Rectal smooth muscle tissue (tissue), 1 donor: ENCODE results near the gene ANGEL2.

Source experiments
- H3K27ac ChIP-seq: one replicate; pipeline ENCODE4 v1.7.0; 2013; ENCODE audit warnings: low read depth, low read length, inconsistent platforms
- H3K27me3 ChIP-seq: one replicate; pipeline ENCODE4 v1.7.0; 2013; ENCODE audit warnings: low read length; ENCODE audit not compliant: control insufficient read depth, insufficient read depth
- H3K36me3 ChIP-seq: one replicate; pipeline ENCODE4 v1.7.0; 2013; ENCODE audit warnings: low read length; ENCODE audit not compliant: control insufficient read depth, insufficient read depth
- H3K4me1 ChIP-seq: one replicate; pipeline ENCODE4 v1.7.0; 2013; ENCODE audit warnings: low read length; ENCODE audit not compliant: control insufficient read depth, insufficient read depth
- H3K4me3 ChIP-seq: one replicate; pipeline ENCODE4 v1.7.0; 2013; ENCODE audit warnings: low read length
- H3K9ac ChIP-seq: one replicate; pipeline ENCODE4 v1.7.0; 2013; ENCODE audit warnings: low read length

ANGEL2 gene

DNA sequence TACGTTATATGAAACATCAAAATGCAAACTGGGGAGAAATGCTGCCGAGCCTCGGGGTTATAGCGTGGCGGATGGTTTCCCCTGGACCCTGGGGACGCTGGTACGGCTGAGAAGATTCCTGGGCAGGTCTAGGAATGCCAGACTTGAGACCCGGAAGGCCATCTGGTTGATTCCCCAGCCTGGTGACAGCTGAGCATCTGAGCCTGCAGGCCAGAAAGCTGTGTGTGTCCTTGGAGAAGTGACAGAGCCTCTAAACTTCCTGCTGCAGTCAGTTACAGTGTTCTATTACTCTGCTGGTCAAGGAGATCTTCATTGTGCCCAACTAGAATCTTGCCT lies 63.1 kb downstream of the ANGEL2 start:
- Histone ChIP-seq H3K9ac (no peak overlapping the region), H3K4me3 (no peak overlapping the region), H3K27me3 (no peaks in the 10 kb centered on the region), H3K4me1 (no peaks in the 10 kb centered on the region), H3K27ac (no peak overlapping the region), H3K36me3 (no peaks in the 10 kb centered on the region)

DNA sequence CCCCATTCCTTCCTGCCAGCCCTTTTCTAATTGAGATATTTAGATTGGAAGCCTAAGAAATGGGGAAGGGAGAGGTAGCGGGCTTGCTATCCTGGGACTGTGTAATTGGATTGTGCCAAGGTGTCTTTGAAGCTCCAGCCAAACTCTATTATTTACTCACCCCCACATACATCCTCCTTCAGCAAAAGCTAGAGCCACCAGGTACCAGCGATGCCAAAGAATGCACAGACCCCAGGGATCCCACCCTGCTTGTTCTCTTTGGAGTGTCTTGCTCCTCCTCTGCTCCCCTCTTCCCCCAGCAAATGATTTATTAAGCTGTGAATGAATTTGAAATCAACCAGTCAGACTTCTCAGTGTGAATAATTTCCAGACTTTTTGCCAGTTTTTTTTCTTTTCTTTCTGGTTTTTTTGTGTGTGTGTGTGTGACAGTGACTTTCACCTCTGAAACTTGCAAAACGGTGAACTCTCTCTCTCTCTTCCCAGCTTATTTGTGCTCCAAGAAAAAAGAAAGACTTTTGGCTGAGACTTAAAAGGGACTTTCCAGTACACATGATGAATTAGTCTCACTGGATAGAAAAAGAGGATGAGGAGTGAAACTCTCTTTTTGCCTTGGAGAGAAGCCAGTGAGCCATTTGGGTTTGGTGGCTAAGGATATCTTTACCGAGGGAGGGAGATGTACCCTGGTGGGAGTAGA lies 63.6 kb downstream of the ANGEL2 start:
- Histone ChIP-seq H3K9ac (no peak overlapping the region), H3K27me3 (no peaks in the 10 kb centered on the region), H3K4me3 (peak overlapping the region; percentile 40), H3K27ac (no peak overlapping the region), H3K4me1 (no peaks in the 10 kb centered on the region), H3K36me3 (no peaks in the 10 kb centered on the region)

DNA sequence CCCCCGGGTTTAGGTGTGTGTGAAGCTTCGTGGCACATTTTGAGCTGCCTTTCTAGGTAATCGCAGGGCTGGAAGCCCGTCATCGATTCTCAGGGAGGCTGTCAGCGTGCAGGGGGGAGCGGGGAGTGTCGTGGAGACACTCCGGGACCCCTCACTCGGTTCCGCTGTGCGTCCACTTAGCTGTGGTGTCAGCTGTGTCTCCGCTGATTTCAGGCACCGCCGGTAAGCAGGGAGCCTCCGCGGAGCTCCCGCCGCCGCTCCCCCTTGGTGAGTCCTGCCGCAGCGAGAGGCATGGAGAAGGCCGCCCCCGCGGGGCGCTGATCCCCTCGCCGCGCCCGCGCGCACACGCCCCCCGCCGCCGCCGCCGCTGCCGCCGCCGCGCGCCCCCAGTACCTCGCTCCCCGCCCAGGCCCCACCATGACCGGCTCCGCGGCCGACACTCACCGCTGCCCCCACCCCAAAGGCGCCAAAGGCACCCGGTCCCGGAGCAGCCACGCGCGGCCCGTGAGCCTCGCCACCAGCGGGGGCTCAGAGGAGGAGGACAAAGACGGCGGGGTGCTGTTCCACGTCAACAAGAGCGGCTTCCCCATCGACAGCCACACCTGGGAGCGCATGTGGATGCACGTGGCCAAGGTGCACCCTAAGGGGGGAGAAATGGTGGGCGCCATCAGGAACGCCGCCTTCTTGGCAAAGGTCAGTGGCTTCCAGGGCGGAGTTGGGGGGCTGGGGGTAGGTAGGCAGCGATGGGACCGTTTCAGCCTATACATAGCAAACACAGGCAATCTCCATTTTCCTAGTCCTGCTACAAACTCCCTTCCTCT lies 64.3 kb downstream of the ANGEL2 start:
- Histone ChIP-seq H3K27me3 (no peaks in the 10 kb centered on the region), H3K27ac (no peak overlapping the region), H3K36me3 (no peaks in the 10 kb centered on the region), H3K4me1 (no peaks in the 10 kb centered on the region), H3K9ac (no peak overlapping the region), H3K4me3 (peak overlapping the region; percentile 72)

DNA sequence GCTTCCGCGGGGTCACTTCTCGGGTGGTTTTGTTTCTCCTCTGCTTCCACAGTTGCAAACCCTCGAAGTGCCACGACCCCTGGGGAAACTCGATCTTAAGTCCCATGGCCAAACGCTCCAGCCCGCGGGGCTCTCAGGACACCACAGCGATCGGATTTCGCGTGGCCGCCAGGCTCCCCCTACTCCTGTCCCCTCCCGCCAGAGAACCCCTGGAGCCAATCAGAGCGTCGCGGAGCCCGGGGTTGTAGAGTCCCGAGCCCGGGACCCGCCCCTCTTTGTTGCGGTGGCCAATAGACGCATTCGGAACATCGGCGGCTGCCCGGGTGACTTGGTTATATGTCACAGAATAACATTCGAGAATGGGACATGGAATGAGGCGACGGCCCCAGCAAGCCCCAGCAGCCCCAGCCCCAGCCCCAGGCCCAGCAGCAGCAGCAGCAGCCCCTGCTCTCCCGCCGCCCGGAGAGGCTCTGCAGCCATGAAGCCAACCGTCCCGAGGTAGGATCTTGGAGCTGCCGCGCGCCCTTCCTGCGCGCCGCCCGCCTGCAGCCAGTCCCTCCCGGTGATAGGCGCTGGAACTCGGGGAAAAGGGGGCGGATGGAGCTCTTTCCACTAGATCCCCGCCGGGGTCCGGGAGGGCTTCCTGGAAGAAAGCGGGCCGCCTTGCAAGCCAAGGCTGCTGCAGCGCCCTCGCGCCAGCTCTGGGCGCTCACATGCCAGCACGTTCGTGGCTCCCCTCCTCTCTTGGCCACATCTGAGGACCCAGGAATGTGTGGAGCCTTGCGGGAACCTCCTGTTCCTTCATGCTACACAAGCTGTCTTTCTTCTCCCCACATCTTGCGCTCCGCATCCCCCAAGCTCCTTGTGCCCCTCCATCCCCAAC lies 65.2 kb downstream of the ANGEL2 start, which contains the start of gene VASH2:
VASH2 (plus strand) TSS at position 299 of the 883 bp plus-strand sequence. CDS start 1,002 bp downstream, outside the sequence.
- Histone ChIP-seq H3K27me3 (no peaks in the 10 kb centered on the region), H3K36me3 (no peaks in the 10 kb centered on the region), H3K4me3 (peak within 1 kb of the TSS; percentile 72), H3K27ac (no peak within 1 kb of the TSS), H3K4me1 (no peaks in the 10 kb centered on the region), H3K9ac (peak within 1 kb of the TSS; percentile 32)

DNA sequence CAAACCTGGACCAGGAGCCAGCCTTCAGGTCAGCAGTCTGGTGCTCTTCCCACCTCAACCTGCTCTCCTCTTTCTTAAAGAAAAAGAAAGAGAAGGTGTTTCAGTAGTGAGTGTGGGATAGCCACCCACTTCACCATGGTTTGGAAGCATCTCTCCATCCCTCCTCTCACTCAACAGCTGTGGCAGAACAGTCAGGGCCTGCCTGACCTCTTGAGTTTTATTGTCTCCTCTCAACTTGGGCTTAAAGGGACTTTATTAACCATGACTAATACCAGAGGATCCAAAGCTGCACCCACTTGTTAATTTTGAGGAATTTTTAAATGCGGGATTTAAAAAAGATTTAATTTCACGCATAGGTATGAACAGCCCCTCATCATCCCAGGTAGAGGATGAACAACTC lies 65.9 kb downstream of the ANGEL2 start:
- Histone ChIP-seq H3K4me1 (no peaks in the 10 kb centered on the region), H3K27ac (no peak overlapping the region), H3K4me3 (peak overlapping the region; percentile 72), H3K36me3 (no peaks in the 10 kb centered on the region), H3K9ac (peak overlapping the region; percentile 32), H3K27me3 (no peaks in the 10 kb centered on the region)

DNA sequence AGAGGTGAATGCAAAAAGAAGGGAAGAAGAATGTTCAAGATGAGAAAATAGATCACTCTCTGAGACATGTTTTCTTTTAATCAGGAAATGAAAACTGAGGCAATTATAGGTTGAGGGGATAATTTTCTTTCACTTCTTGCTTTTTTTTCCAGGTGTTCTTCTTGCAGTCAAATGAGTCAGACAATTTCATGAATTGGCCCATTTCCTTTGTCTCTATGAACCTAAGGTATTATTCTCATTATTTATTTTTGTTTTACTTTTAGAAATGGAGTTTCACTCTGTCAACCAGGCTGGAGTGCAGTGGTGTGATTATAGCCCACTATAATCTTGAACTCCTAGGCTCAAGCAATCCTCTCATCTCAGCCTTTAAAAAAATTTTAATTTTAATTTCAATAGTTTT lies 68.8 kb downstream of the ANGEL2 start:
- Histone ChIP-seq H3K9ac (no peak overlapping the region), H3K36me3 (no peaks in the 10 kb centered on the region), H3K4me1 (no peaks in the 10 kb centered on the region), H3K4me3 (no peak overlapping the region), H3K27me3 (no peaks in the 10 kb centered on the region), H3K27ac (no peak overlapping the region)

DNA sequence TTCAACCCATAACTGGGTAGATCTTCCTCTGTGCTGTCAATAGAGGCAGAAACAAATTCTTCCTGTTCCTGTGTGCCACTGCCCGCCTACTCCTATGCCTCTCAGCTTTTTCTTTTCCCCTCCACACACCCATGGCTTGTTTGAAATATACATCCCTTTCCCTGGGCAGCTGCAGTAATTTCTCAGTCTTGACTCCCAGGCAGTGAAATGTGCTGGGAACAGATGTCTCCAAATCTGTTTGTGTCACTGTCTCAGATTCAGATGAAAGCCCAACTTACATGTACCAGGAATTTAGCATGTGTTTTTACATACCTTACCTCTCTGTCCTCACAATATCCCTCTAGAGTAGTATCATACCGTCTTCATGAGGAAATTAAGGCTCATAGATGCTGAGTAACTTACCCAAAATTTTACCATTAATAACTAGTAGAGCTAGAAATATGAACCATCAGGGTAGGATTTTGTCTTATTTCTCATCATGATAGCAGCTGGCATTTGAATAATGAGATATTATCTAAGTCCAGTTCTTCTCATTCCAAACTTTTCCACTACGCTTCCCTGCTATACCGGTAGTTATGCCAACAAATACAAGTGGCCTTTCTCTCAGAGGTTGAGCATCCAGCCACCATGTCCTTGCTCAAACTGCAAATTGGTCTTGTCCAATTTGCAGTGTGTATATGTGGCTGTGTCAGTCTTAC lies 70.1 kb downstream of the ANGEL2 start:
- Histone ChIP-seq H3K4me3 (no peak overlapping the region), H3K9ac (no peak overlapping the region), H3K27ac (no peak overlapping the region), H3K4me1 (no peaks in the 10 kb centered on the region), H3K27me3 (no peaks in the 10 kb centered on the region), H3K36me3 (no peaks in the 10 kb centered on the region)

DNA sequence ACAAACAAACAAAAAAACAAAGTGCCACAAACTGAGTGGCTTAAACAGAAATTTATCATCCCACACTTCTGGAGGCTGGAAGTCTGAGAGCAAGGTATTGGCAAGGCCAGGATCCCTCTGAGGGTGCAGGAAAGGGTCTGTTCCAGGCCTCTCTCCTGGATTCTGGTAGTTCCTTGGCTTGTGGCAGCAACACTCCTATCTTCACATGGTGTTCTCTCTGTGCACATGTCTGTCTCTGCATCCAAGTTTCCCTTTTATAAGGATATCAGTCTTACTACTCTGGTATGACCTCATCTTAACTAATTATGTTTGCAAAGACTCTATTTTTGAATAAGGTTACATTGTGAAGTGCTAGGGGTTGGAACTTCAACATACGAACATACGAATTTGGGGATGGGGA lies 70.6 kb downstream of the ANGEL2 start:
- no peak overlapping the region for H3K27ac ChIP-seq
- no peak overlapping the region for H3K9ac ChIP-seq
- no peak overlapping the region for H3K4me3 ChIP-seq
- H3K36me3 ChIP-seq = no peaks in the 10 kb centered on the region
- H3K27me3 ChIP-seq = no peaks in the 10 kb centered on the region
- H3K4me1 ChIP-seq = no peaks in the 10 kb centered on the region

DNA sequence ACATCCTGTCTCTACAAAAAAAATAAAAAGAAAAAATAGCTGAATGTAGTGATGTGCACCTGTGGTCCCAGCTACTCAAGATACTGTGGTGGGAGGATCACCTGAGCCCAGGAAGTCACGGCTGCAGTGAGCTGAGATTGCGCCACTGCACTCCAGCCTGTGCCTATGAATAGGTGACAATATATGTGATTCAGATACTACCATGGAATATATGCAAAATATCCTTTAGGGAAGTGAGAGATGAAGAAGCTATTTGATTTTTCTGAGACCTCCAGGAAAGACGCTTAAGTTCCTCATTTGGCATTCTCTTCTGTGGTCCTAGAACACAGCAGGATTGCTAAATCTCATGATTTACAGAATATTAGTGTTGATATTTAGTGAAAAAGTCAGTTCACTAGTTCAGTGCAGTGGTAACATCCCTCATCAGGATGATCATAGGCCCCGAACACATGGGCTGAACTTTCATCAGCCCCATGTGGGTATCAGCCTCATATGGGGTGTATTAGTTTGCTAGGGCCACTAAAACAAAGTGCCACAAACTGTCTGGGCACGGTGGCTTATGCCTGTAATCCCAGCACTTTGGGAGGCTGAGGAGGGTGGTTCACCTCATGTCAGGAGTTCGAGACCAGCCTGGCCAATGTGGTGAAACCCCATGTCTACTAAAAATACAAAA lies 71.3 kb downstream of the ANGEL2 start:
- no peak overlapping the region for H3K4me3 ChIP-seq
- no peaks in the 10 kb centered on the region for H3K4me1 ChIP-seq
- no peaks in the 10 kb centered on the region for H3K36me3 ChIP-seq
- H3K27ac ChIP-seq = no peak overlapping the region
- no peaks in the 10 kb centered on the region for H3K27me3 ChIP-seq
- H3K9ac ChIP-seq = no peak overlapping the region

DNA sequence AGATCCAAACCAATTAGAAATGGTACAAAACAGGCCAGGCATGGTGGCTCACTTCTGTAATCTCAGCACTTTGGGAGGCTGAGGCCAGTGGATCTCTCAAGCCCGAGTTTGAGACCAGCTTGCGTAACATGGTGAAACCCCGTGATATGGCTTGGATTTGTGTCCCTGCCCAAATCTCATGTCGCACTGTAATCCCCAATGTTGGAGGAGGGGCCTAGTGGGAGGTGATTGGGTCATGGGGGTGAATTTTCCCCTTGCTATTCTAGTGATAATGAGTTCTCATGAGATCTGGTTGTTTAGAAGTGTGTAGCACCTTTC lies 72.3 kb downstream of the ANGEL2 start:
- Histone ChIP-seq H3K4me1 (no peaks in the 10 kb centered on the region), H3K27ac (no peak overlapping the region), H3K36me3 (no peaks in the 10 kb centered on the region), H3K27me3 (no peaks in the 10 kb centered on the region), H3K4me3 (no peak overlapping the region), H3K9ac (no peak overlapping the region)

DNA sequence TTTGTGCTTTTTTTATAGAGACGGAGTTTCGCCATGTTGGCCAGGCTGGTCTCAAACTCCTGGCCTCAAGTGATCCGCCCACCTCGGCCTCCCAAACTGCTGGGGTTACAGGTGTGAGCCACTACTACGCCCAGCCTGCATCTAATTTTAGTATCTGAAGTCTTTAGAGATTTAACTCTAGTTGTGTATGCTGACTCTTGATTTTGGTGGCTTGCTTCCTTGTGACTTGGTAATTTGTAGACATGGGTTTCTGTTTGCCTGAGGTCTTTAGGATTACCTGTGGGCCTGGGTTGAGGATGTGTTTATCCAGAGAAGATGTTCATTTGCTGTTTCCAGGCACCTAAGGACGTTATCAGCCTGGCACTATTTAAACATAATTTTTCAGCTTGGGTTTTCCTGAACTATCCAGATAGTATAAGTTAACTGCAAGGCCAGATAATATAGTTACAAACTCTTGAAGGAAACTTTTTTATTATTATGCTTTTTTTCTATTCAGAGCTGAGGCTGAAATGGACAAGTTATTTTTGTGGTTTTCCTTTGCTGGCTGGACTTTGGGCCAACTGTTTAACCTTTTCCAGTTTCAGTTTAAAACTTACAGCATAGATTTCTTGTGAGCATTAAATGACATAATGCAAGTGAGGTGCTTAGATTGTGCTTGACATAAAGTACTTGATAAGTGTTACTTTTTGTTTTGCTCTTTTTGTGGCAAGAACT lies 72.8 kb downstream of the ANGEL2 start:
- Histone ChIP-seq H3K27me3 (no peaks in the 10 kb centered on the region), H3K36me3 (no peaks in the 10 kb centered on the region), H3K4me1 (no peaks in the 10 kb centered on the region), H3K9ac (no peak overlapping the region), H3K27ac (no peak overlapping the region), H3K4me3 (no peak overlapping the region)
